Measurements from ENCODE around the gene RAPGEF5. TPM values are rescaled to one million over a fixed set of nuclear protein-coding genes. Genes with fewer than 3 reads are reported as not detected.

The RAPGEF5 gene
- total RNA-seq, 1 experiment from 2014 or later: 15.6 TPM

GRCh38 chr7:22404421-22405023 lies 47.6 kb upstream of the RAPGEF5 start (continued):
- TF ChIP-seq YY1 (IDR thresholded peaks at IDR 0.05; ENCODE audit: extremely low read depth, insufficient replicate concordance, low read depth, low read length) (no peak), POLR2AphosphoS5 (IDR thresholded peaks at IDR 0.05; ENCODE audit: low read depth, low read length) (no peak)

- H3K79me2 ChIP-seq (ENCODE audit: insufficient read depth, low read length): no peaks in the 10 kb centered on the region
- no peak overlapping the region for H3K9ac ChIP-seq (ENCODE audit: low read length)
- no peaks in the 10 kb centered on the region for H3K9me2 ChIP-seq (ENCODE audit: insufficient read depth)
- H3K9me3 ChIP-seq (ENCODE audit: control insufficient read depth in 1 of 2, insufficient read depth in 1 of 2, low read depth in 1 of 2, low read length in 2 of 2): no peaks in the 10 kb centered on the region
- no peak overlapping the region for H3K4me3 ChIP-seq (replicated peaks in 1 of 2; ENCODE audit: low read depth in 1 of 2, low read length in 2 of 2)
- POLR2A ChIA-PET: no interaction called here
- H3K27me3 ChIP-seq (ENCODE audit: insufficient read depth, low read length): no peaks in the 10 kb centered on the region
- no peak overlapping the region for H2AFZ ChIP-seq (ENCODE audit: low read depth, low read length, poor library complexity, severe bottlenecking)
- intact Hi-C loops (cut with micrococcal nuclease): no loop called here
- H3K36me3 ChIP-seq (ENCODE audit: control insufficient read depth in 1 of 2, insufficient read depth in 2 of 2, low read length in 2 of 2): no peaks in the 10 kb centered on the region
- no peaks in the 10 kb centered on the region; a peak in 1 of 4 replicates for H3K4me1 ChIP-seq (ENCODE audit: control insufficient read depth in 1 of 2, insufficient read depth in 2 of 2, low read length in 2 of 2)
- no peak overlapping the region for H3K4me2 ChIP-seq (ENCODE audit: low read length)
- CTCF ChIA-PET: no interaction called here
- BruUV-seq (replicated peaks): no TSS peak
- TF ChIP-seq CBX3 (IDR thresholded peaks at IDR 0.05; ENCODE audit: low read depth) (no peak), SIN3A (IDR thresholded peaks at IDR 0.05; ENCODE audit: low read depth) (no peak), SRF (IDR thresholded peaks at IDR 0.05; ENCODE audit: low read depth) (no peak), ATF3 (IDR thresholded peaks at IDR 0.05) (no peak), POLR2AphosphoS5 (IDR thresholded peaks at IDR 0.05; ENCODE audit: low read depth, low read length) (no peak), EZH2 (IDR thresholded peaks at IDR 0.05) (no peak), ZNF274 (IDR thresholded peaks at IDR 0.05; ENCODE audit: low read depth, low read length) (no peak), RAD21 (IDR thresholded peaks at IDR 0.05; ENCODE audit: low read depth) (no peak), EZH2phosphoT487 (IDR thresholded peaks at IDR 0.05; ENCODE audit: borderline replicate concordance) (no peak), ZFX (IDR thresholded peaks at IDR 0.05) (no peak), POLR2A (IDR thresholded peaks at IDR 0.05; ENCODE audit: borderline replicate concordance, extremely low read depth, insufficient read depth, insufficient read length) (no peak), ELF1 (IDR thresholded peaks at IDR 0.05; ENCODE audit: borderline replicate concordance, low read depth) (no peak), ZBTB33 (IDR thresholded peaks at IDR 0.05; ENCODE audit: extremely low read depth, insufficient replicate concordance, low read length) (no peak)
- TF ChIP-seq, protein P1, sequence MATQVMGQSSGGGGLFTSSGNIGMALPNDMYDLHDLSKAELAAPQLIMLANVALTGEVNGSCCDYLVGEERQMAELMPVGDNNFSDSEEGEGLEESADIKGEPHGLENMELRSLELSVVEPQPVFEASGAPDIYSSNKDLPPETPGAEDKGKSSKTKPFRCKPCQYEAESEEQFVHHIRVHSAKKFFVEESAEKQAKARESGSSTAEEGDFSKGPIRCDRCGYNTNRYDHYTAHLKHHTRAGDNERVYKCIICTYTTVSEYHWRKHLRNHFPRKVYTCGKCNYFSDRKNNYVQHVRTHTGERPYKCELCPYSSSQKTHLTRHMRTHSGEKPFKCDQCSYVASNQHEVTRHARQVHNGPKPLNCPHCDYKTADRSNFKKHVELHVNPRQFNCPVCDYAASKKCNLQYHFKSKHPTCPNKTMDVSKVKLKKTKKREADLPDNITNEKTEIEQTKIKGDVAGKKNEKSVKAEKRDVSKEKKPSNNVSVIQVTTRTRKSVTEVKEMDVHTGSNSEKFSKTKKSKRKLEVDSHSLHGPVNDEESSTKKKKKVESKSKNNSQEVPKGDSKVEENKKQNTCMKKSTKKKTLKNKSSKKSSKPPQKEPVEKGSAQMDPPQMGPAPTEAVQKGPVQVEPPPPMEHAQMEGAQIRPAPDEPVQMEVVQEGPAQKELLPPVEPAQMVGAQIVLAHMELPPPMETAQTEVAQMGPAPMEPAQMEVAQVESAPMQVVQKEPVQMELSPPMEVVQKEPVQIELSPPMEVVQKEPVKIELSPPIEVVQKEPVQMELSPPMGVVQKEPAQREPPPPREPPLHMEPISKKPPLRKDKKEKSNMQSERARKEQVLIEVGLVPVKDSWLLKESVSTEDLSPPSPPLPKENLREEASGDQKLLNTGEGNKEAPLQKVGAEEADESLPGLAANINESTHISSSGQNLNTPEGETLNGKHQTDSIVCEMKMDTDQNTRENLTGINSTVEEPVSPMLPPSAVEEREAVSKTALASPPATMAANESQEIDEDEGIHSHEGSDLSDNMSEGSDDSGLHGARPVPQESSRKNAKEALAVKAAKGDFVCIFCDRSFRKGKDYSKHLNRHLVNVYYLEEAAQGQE (IDR thresholded peaks at IDR 0.05; ENCODE audit: low read depth): no peak
- TF ChIP-seq, protein P2, sequence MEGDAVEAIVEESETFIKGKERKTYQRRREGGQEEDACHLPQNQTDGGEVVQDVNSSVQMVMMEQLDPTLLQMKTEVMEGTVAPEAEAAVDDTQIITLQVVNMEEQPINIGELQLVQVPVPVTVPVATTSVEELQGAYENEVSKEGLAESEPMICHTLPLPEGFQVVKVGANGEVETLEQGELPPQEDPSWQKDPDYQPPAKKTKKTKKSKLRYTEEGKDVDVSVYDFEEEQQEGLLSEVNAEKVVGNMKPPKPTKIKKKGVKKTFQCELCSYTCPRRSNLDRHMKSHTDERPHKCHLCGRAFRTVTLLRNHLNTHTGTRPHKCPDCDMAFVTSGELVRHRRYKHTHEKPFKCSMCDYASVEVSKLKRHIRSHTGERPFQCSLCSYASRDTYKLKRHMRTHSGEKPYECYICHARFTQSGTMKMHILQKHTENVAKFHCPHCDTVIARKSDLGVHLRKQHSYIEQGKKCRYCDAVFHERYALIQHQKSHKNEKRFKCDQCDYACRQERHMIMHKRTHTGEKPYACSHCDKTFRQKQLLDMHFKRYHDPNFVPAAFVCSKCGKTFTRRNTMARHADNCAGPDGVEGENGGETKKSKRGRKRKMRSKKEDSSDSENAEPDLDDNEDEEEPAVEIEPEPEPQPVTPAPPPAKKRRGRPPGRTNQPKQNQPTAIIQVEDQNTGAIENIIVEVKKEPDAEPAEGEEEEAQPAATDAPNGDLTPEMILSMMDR (IDR thresholded peaks at IDR 0.05 in 2 of 3, conservative IDR thresholded peaks at IDR 0.05 in 1 of 3; ENCODE audit: borderline replicate concordance in 1 of 3, insufficient read depth in 1 of 3, low read depth in 2 of 3, low read length in 2 of 3): no peak
- no peaks in the 10 kb centered on the region for H4K20me1 ChIP-seq (ENCODE audit: insufficient read depth)
- ATAC-seq (no peak), DNase-seq (ENCODE audit: low read depth, low spot score) (no peak)
- H3K27ac ChIP-seq (ENCODE audit: low read depth, low read length): no peak overlapping the region
- RAD21 ChIA-PET (ENCODE audit: low non-redundant PET in 1 of 2, low total read pairs in 2 of 2, uncharacterized antibody in 2 of 2, unreplicated experiment in 2 of 2): no interaction called here
Observed at GRCh38 chr7:22403344-22403743, 46.4 kb upstream of the RAPGEF5 start.
